ENCODE data around the gene CFAP74. TPM values are rescaled to one million over a fixed set of nuclear protein-coding genes. Genes with fewer than 3 reads are reported as not detected.
"Not testable (repeated sequence)": the region's sequence is repeated elsewhere in the genome, so short reads cannot be mapped to it uniquely, and the experiment has no call there.

CFAP74 gene
- total RNA-seq, 1 donor = not detected

DNA sequence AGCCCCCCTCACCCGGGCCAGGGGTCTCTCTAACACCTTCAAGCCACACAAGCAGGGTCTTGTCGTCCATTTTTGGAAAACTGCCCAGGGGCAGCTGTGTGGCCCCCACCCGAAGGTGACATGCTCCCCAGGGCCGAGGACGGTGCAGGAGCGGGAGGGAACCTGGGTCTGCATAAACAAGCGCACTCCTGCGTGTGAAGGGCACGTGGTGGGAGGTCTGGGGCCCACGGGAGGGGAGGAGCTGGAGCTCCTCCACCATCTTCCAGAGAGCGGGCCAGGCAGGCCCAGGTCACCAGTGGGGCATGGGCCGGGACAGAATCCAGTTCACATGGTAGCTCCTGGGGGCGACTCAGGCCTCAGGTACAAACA lies 16.5 kb downstream of the CFAP74 start:
- no peak for DNase-seq (ENCODE audit: low read depth)
- no peak overlapping the region for H3K4me3 ChIP-seq (ENCODE audit: low read depth, low read length)
- TF ChIP-seq, protein P1, sequence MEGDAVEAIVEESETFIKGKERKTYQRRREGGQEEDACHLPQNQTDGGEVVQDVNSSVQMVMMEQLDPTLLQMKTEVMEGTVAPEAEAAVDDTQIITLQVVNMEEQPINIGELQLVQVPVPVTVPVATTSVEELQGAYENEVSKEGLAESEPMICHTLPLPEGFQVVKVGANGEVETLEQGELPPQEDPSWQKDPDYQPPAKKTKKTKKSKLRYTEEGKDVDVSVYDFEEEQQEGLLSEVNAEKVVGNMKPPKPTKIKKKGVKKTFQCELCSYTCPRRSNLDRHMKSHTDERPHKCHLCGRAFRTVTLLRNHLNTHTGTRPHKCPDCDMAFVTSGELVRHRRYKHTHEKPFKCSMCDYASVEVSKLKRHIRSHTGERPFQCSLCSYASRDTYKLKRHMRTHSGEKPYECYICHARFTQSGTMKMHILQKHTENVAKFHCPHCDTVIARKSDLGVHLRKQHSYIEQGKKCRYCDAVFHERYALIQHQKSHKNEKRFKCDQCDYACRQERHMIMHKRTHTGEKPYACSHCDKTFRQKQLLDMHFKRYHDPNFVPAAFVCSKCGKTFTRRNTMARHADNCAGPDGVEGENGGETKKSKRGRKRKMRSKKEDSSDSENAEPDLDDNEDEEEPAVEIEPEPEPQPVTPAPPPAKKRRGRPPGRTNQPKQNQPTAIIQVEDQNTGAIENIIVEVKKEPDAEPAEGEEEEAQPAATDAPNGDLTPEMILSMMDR (IDR thresholded peaks at IDR 0.05; ENCODE audit: insufficient read depth, low read length) = no peak

DNA sequence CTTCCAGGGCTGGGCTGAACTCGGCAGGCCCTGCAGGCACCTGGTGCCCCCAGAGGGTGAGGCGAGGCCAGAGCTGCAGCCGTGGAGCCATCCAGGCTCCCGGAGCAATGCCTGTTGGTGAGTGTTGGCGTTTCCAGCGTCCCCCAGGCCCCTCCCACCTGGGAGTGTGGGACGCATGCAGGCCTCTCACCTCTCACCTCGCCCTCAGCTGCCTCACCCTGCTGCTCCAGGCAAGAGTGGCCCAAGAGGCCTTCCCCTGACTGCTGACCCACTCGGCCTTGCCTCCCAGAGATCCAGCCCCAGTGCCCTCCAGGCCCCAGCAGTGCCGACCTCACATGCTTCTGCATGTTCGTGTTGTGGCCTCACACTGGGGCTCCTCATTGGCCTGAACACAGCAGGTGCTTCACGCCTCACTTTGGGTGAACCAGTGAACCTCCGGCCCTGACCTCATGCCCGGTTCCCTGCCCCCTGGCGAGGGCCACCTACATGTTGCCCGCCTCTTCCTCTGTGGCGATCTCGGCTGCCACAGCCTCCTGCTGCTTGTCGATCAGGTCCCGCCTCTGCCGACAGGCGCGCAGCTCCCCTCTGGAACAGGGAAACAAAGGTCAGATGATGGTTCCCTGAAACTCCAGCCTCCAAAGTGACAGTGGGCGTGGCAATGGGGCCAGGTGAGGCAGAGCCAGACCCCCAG lies 17.0 kb downstream of the CFAP74 start:
- no peak for DNase-seq (ENCODE audit: low read depth)
- TF ChIP-seq, protein P1 (IDR thresholded peaks at IDR 0.05; ENCODE audit: insufficient read depth, low read length) = no peak
- no peak overlapping the region for H3K4me3 ChIP-seq (ENCODE audit: low read depth, low read length)

DNA sequence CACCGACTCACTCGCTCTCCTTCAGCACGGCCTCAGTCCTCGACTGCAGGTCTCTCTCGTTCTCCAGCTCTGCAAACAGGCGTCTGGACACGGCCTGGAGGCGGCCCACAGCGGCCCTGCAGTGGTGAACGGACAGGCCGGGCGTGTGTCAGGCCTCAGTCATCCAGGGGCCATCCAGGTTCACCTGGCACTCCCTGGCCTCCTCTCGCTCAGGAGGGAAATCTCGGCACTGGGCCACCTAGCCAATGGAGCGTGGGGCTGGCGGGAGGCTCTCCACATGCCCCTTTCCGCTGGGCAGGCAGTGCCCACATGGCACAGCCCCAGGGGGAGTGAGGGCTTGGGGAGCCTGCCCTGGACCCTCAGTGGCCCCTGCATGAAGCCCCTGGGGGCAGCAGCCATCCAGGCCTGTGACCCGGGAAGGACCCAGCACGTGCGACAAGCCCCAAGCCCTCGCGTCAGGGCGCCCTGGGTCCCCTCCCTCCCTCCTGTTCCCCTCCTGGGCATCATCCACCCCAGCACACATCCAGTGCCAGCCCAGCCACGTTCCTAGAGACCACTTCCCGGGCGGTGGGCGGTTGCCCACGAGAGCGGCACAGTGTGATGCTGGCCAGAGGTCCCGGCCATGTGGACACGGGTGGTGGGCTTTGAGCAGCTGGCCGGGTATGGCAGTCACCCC lies 18.1 kb downstream of the CFAP74 start:
- no peak for DNase-seq (ENCODE audit: low read depth)
- no peak overlapping the region for H3K4me3 ChIP-seq (ENCODE audit: low read depth, low read length)
- TF ChIP-seq, protein P1 (IDR thresholded peaks at IDR 0.05; ENCODE audit: insufficient read depth, low read length) = no peak

DNA sequence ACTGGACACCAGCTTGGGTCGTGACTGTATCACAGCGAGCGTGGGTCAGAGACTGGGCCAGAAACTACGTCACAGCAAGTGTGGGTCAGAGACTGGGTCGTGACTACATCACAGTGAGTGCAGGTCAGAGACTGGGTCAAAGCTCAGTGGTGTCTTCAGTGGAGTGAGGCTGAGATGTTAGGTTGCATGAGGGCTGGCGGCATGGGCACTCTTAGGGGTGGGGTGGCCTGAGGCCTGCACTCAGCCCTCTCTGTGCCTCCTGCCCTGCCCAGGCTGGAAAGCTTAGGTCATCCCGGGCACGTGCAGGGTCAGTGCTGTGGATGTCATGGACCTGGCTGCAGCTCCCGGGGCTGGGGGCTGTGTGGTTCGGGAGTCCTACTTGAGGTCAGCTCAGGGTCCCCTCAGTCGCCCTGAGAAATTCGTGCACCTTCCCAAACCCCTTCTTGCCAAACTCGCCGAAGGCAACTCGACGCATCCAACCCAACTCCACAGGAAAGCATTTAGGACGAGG lies 19.0 kb downstream of the CFAP74 start:
- TF ChIP-seq, protein P1 (IDR thresholded peaks at IDR 0.05; ENCODE audit: insufficient read depth, low read length) = no peak
- no peak for DNase-seq (ENCODE audit: low read depth)
- no peak overlapping the region for H3K4me3 ChIP-seq (ENCODE audit: low read depth, low read length)

DNA sequence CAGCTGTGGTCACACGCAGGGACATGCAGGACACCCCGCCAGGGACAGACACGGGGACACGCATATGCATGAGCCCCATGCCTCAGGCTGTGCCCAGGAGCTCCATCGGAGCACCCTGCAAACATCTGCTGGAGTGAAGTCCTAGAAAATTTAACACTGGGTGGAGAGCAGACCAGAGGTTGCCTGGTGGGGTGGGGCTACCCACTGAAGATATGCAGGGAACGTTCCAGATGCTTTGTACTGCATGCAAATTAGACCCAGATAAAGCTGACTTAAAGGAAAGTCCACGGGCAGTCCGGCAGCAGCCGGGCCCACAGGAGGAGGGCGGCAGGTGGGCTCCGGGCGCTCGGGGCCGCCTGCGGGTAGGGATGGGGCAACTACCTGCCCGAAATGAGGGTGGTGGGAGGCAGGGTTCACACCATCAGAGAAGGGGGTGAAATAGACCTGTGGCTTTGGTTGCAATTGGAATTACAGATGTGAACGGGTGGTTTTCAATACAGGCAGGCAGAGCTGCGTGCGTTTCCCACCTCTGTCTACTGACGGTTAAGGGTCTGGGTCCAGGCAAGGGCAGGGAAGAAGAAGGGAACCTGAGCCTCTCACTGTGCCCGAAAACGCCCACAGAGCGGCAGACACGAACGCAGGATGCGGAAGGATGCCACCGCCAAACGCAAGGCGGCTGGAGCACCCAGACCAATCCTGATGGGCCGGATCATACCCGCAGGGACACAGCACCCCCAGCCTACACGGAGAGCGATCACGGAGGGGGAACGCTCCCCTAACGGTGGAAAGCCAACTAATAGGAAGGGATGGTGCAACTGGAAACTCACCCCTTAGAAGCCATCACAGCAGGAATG lies 21.0 kb downstream of the CFAP74 start:
- no peak for DNase-seq (ENCODE audit: low read depth)
- TF ChIP-seq, protein P1 (IDR thresholded peaks at IDR 0.05; ENCODE audit: insufficient read depth, low read length) = no peak
- H3K4me3 ChIP-seq (ENCODE audit: low read depth, low read length) = no peak overlapping the region

DNA sequence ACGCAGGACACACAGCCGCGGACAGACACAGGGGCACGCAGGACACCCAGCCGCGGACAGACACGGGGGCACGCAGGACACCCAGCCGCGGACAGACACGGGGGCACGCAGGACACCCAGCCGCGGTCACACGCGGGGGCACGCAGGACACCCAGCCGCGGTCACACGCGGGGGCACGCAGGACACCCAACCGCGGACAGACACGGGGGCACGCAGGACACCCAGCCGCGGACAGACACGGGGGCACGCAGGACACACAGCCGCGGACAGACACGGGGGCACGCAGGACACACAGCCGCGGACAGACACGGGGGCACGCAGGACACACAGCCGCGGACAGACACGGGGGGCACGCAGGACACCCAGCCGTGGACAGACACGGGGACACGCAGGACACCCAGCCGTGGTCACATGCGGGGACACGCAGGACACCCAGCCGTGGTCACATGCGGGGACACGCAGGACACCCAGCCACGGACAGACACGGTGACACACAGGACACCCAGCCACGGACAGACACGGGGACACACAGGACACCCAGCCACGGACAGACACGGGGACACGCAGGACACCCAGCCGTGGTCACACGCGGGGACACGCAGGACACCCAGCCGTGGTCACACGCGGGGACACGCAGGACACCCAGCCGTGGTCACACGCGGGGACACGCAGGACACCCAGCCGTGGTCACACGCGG lies 21.8 kb downstream of the CFAP74 start:
- DNase-seq (ENCODE audit: low read depth); H3K4me3 ChIP-seq (ENCODE audit: low read depth, low read length): not testable (repeated sequence)
